HepG2 (cell line): ENCODE data around the gene DNAJA3. TPM values are rescaled to one million over a fixed set of nuclear protein-coding genes. Genes with fewer than 3 reads are reported as not detected.

ENCODE experiments used
- ATAC-seq: fragments of 200-7000 bp; cut with Tn5 transposase; 3 replicates; pipeline ENCODE4 v1.9.1; 2020; ENCODE audit warnings: mild to moderate bottlenecking, moderate library complexity
- BruUV-seq: library from RNA; stranded (reverse); fragments of 400-500 nt; replicated peaks from 2 replicates; lab custom pipeline; 2021; lab: Mats Ljungman, UMichigan
- CTCF ChIA-PET: fragments of 300-600 bp; formaldehyde crosslinking; extraction: SDS; loops from one replicate; lab custom pipeline; 2021; ENCODE audit warnings: low total read pairs, inconsistent platforms, low intra/inter-chr PET ratio; lab: Yijun Ruan, JAX
- POLR2A ChIA-PET: fragments of 350-600 bp; sonication (Branson Sonifier 250); formaldehyde crosslinking; loops from one replicate; lab custom pipeline; 2020; ENCODE audit warnings: antibody characterized with exemption, inconsistent platforms; lab: Yijun Ruan, JAX
- DNase-seq: peaks from one replicate; pipeline ENCODE4 v3.0.0-alpha.2; 2015; ENCODE audit warnings: low spot score
- FAIRE-seq: peaks from 3 replicates; lab custom pipeline; 2011; peaks lifted over from hg19 to GRCh38; lab: Jason Lieb, UNC
- H2AFZ ChIP-seq: one replicate; pipeline ENCODE4 v1.6.1; 2011; ENCODE audit warnings: low read length, inconsistent platforms
- H3K27ac ChIP-seq: fragments of 300-600 bp; 3 replicates; pipeline ENCODE4 v1.8.0; 2011; ENCODE audit warnings: mixed run types, mild to moderate bottlenecking, mixed read lengths, low read length, inconsistent platforms; ENCODE audit not compliant: insufficient read depth; ENCODE audit errors: extremely low read length
- H3K27me3 ChIP-seq, 2 experiments: fragments of 200-600 bp in 1 of 2; 2 replicates in 1 of 2; 3 replicates in 1 of 2; pipeline versions ENCODE4 v1.6.0 to v1.8.0; 2011; ENCODE audit warnings: low read length in 2 of 2, mild to moderate bottlenecking in 2 of 2, moderate library complexity in 2 of 2, inconsistent platforms in 1 of 2; ENCODE audit not compliant: insufficient read depth in 2 of 2, control insufficient read depth in 1 of 2
- H3K36me3 ChIP-seq, 2 experiments: fragments of 200-600 bp in 1 of 2; replicated peaks in 1 of 2; 2 replicates in 1 of 2; 3 replicates in 1 of 2; pipeline versions ENCODE4 v1.5.1 to v1.8.0; 2011; ENCODE audit warnings: low read length in 2 of 2, inconsistent platforms in 1 of 2; ENCODE audit not compliant: insufficient read depth in 2 of 2, control insufficient read depth in 1 of 2
- H3K4me1 ChIP-seq: 2 replicates; pipeline ENCODE4 v1.5.1; 2012; ENCODE audit warnings: low read length, inconsistent platforms; ENCODE audit not compliant: insufficient read depth
- H3K4me2 ChIP-seq: 2 replicates; pipeline ENCODE4 v1.6.0; 2011; ENCODE audit warnings: low read depth, low read length, inconsistent platforms
- H3K4me3 ChIP-seq, 3 experiments: fragments of 200-600 bp in 1 of 3; sonication (generic), shearing (Covaris generic) in 1 of 3; replicated peaks in 1 of 3; 2 replicates each; pipeline ENCODE4 v1.5.1; 2011 to 2016; ENCODE audit warnings: low read length in 3 of 3, inconsistent platforms in 2 of 3, low read depth in 2 of 3, mild to moderate bottlenecking in 2 of 3, control low read depth in 1 of 3, mixed read lengths in 1 of 3; ENCODE audit not compliant: insufficient read depth in 1 of 3
- H3K79me2 ChIP-seq: one replicate; pipeline ENCODE4 v1.6.1; 2011; ENCODE audit warnings: low read length, inconsistent platforms; ENCODE audit not compliant: insufficient read depth
- H3K9ac ChIP-seq: 2 replicates; pipeline ENCODE4 v1.6.0; 2011; ENCODE audit warnings: mild to moderate bottlenecking, low read depth, low read length, inconsistent platforms; ENCODE audit not compliant: insufficient read depth
- H3K9me3 ChIP-seq: 2 replicates; pipeline ENCODE4 v1.5.1; 2012; ENCODE audit warnings: mild to moderate bottlenecking, low read length
- H4K20me1 ChIP-seq: 2 replicates; pipeline ENCODE4 v1.6.0; 2011; ENCODE audit warnings: inconsistent platforms, mild to moderate bottlenecking, low read length, moderate library complexity; ENCODE audit not compliant: insufficient read depth
- ATM ChIP-seq: fragments of 450-650 bp; IDR thresholded peaks from 2 replicates; pipeline ENCODE4 v1.7.1; 2017; ENCODE audit warnings: mild to moderate bottlenecking, borderline replicate concordance
- HMG20A ChIP-seq: IDR thresholded peaks from 2 replicates; pipeline ENCODE4 v1.6.1; 2016; ENCODE audit warnings: borderline replicate concordance
- HNRNPUL1 ChIP-seq: fragments of 200-400 bp; formaldehyde crosslinking; IDR thresholded peaks from 2 replicates; pipeline ENCODE4 v1.6.1; 2017; ENCODE audit warnings: low read depth, mild to moderate bottlenecking, low read length, moderate library complexity
- PHB2 ChIP-seq: fragments of 450-650 bp; IDR thresholded peaks from 2 replicates; pipeline ENCODE4 v1.6.1; 2018; ENCODE audit not compliant: partially characterized antibody
- PHF5A ChIP-seq: IDR thresholded peaks from one replicate; pipeline ENCODE4 v1.6.1; 2018; ENCODE audit warnings: low read depth, missing genetic modification reagents; ENCODE audit not compliant: unreplicated experiment
- REPIN1 ChIP-seq: sonication (generic); formaldehyde crosslinking; IDR thresholded peaks from 2 replicates; pipeline ENCODE4 v1.8.0; 2022; ENCODE audit warnings: missing genetic modification reagents, low read depth, mild to moderate bottlenecking, borderline replicate concordance
- RFXANK ChIP-seq: IDR thresholded peaks from 2 replicates; pipeline ENCODE4 v1.6.1; 2016
- SIX1 ChIP-seq: sonication (generic); formaldehyde crosslinking; IDR thresholded peaks from 2 replicates; pipeline ENCODE4 v1.4.0; 2020; ENCODE audit warnings: missing genetic modification reagents, borderline replicate concordance
- TBP ChIP-seq: sonication (generic); formaldehyde crosslinking; IDR thresholded peaks from 2 replicates; pipeline ENCODE4 v1.5.0; 2020; ENCODE audit warnings: missing genetic modification reagents
- ZNF234 ChIP-seq: sonication (generic); formaldehyde crosslinking; conservative IDR thresholded peaks from 2 replicates; pipeline ENCODE4 v1.5.1; 2020; ENCODE audit warnings: mild to moderate bottlenecking, missing genetic modification reagents
- ZNF44 ChIP-seq: sonication (generic); formaldehyde crosslinking; IDR thresholded peaks from 2 replicates; pipeline ENCODE4 v1.5.1; 2020; ENCODE audit warnings: mild to moderate bottlenecking, missing genetic modification reagents
- ZNF607 ChIP-seq: sonication (generic); formaldehyde crosslinking; IDR thresholded peaks from 2 replicates; pipeline ENCODE4 v1.5.1; 2020; ENCODE audit warnings: missing genetic modification reagents, mild to moderate bottlenecking, borderline replicate concordance
- ZNF703 ChIP-seq: sonication (generic); formaldehyde crosslinking; IDR thresholded peaks from 2 replicates; pipeline ENCODE4 v1.5.1; 2020; ENCODE audit warnings: missing genetic modification reagents, mild to moderate bottlenecking, moderate library complexity, borderline replicate concordance
- WGBS: methylation state at CpG from one replicate; pipeline ENCODE4 v1.1.6; 2017; ENCODE audit warnings: low lambda C conversion rate; 5-methylcytosine and 5-hydroxymethylcytosine counted together
- in situ Hi-C: cut with HindIII; loops from 2 replicates; pipeline ENCODE4 v1.10.0; 2017; ENCODE audit warnings: low pct_unique_long_range_greater_than_20kb; ENCODE audit not compliant: extremely low pct_ligation_motif_present
- intact Hi-C: fragments of 100-400 bp; cut with micrococcal nuclease; formaldehyde crosslinking; loops from one replicate; pipeline ENCODE4 v1.10.0; 2022; ENCODE audit not compliant: unreplicated experiment
- polyA plus RNA-seq, 8 experiments: library from polyadenylated mRNA; depleted of rRNA in 3 of 8; stranded (reverse) in 7 of 8; unstranded in 1 of 8; fragments of >200 nt; fragmentation: Illumina TruSeq in 4 of 8; extraction: Trizol in 4 of 8; gene quantifications; 2 replicates each; pipeline versions ENCODE4 v1.2.1 to v1.2.3, GENCODE V29; 2011 to 2016; ENCODE audit warnings: low read depth in 4 of 8, missing spikeins in 1 of 8, mixed read lengths in 1 of 8; ENCODE audit not compliant: insufficient read depth in 1 of 8
- total RNA-seq, 5 experiments: library from RNA; depleted of rRNA; stranded (reverse); fragments of >200 nt; fragmentation: Illumina TruSeq; extraction: Trizol; gene quantifications; 2 replicates each; pipeline ENCODE4 v1.2.3, GENCODE V29; 2016; ENCODE audit warnings: low read depth in 1 of 5
- TF ChIP-seq, protein P1 (sequence below): sonication (generic); formaldehyde crosslinking; IDR thresholded peaks from 2 replicates; pipeline ENCODE4 v1.5.1; 2020; ENCODE audit warnings: mild to moderate bottlenecking, missing genetic modification reagents, moderate library complexity
- TF ChIP-seq, protein P2 (sequence below): sonication (generic); formaldehyde crosslinking; IDR thresholded peaks from 2 replicates; pipeline ENCODE4 v1.8.1; 2023; ENCODE audit warnings: mild to moderate bottlenecking, missing genetic modification reagents
- TF ChIP-seq, protein P3 (sequence below): sonication (generic); formaldehyde crosslinking; IDR thresholded peaks from 2 replicates; pipeline ENCODE4 v1.8.0; 2022; ENCODE audit warnings: mild to moderate bottlenecking, missing genetic modification reagents; ENCODE audit not compliant: insufficient replicate concordance

DNAJA3 gene
- total and polyA plus RNA-seq, 2 of the 13 experiments (the other 11 are each of a cell fraction or from before 2014, with no cell fraction given): 77.0 to 83.3 TPM

DNA sequence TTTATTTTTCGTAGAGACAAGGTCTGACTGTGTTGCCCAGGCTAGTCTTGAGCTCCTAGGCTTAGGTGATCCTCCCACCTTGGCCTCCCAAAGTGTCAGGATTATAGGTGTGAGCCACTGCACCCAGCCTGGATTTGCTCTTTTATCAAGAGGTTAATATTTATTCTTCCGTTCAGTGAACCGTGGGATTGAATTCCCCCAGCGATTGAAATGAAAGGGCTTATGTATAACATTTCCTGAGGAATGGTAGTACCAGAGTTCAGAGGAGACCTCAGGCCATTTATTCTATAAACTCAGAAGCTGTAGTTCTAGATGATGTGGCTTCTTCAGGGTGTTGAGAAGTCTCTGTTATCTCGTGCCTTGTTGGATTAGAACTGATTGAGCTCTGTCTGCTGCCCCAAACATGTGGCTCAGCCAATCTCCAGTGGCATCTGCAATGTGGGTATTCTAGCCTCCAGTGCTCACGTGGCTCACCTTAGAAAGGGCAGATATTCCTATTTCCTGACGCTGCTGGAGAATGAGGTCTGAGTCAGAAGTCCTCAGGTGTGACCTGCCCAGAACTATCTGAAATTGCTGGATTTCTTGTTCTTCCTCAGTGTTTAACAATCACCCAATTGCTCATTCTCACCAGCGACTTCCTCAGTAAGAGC lies 73.0 kb downstream of the DNAJA3 start (continued):
- TF ChIP-seq, protein P1, sequence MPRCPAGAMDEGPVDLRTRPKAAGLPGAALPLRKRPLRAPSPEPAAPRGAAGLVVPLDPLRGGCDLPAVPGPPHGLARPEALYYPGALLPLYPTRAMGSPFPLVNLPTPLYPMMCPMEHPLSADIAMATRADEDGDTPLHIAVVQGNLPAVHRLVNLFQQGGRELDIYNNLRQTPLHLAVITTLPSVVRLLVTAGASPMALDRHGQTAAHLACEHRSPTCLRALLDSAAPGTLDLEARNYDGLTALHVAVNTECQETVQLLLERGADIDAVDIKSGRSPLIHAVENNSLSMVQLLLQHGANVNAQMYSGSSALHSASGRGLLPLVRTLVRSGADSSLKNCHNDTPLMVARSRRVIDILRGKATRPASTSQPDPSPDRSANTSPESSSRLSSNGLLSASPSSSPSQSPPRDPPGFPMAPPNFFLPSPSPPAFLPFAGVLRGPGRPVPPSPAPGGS: no peak
- no peak for TF ChIP-seq SIX1
- no peak for TF ChIP-seq HMG20A (CRISPR knock-in tag)
- TF ChIP-seq ATM: no peak
- TF ChIP-seq ZNF703: no peak

DNA sequence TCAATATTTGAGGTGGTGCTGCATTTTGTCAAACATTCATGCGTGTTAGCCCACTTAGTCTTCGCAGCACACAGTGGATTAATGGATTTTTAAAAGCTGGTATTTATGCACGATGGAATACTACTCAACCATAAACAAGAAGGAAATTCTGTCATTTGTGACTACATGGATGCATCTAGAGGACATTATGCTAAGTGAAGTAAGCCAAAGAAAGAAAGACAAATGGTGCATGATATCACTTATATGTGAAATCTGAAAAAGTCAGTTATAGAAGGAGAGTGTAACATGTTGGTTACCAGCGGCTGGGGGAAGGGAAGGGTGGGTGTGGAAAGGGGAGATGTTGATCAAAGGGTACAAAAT lies 73.5 kb downstream of the DNAJA3 start:
- CTCF ChIA-PET: no interaction called here
- POLR2A ChIA-PET: interaction anchor here (1.6 kb wide), 1 partner anchor 9 kb away, joined by 3 read pairs; no protein-coding TSS in a partner anchor
- H3K4me1 ChIP-seq: peaks cover 55% of the 10 kb centered on the region

More for the DNA sequence above, 73.5 kb downstream of the DNAJA3 start:
- Histone ChIP-seq H3K79me2 (peaks cover 55% of the 10 kb centered on the region), H3K4me2 (no peak overlapping the region), H2AFZ (no peak overlapping the region), H3K36me3 (peaks cover 3 to 10% of the 10 kb centered on the region in 2 experiments; a peak in 3 of 5 replicates), H3K4me3 (no peak overlapping the region), H3K9ac (no peak overlapping the region), H3K27ac (no peak overlapping the region), H4K20me1 (peaks cover 11% of the 10 kb centered on the region; the same call in 1 of the 2 replicates), H3K9me3 (no peaks in the 10 kb centered on the region), H3K27me3 (no peaks in the 10 kb centered on the region)
- in situ Hi-C loops (no loop called here), intact Hi-C loops (loop anchor here (10.0 kb wide), 1 partner anchor 66 kb away; no protein-coding TSS in a partner anchor)
- TF ChIP-seq HNRNPUL1: no peak
- TF ChIP-seq RFXANK (CRISPR knock-in tag): no peak
- TF ChIP-seq TBP (CRISPR knock-in tag): no peak
- TF ChIP-seq, protein P2, sequence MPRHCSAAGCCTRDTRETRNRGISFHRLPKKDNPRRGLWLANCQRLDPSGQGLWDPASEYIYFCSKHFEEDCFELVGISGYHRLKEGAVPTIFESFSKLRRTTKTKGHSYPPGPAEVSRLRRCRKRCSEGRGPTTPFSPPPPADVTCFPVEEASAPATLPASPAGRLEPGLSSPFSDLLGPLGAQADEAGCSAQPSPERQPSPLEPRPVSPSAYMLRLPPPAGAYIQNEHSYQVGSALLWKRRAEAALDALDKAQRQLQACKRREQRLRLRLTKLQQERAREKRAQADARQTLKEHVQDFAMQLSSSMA (CRISPR knock-in tag): no peak
- no peak for TF ChIP-seq ZNF234 (CRISPR knock-in tag)
- TF ChIP-seq, protein P3, sequence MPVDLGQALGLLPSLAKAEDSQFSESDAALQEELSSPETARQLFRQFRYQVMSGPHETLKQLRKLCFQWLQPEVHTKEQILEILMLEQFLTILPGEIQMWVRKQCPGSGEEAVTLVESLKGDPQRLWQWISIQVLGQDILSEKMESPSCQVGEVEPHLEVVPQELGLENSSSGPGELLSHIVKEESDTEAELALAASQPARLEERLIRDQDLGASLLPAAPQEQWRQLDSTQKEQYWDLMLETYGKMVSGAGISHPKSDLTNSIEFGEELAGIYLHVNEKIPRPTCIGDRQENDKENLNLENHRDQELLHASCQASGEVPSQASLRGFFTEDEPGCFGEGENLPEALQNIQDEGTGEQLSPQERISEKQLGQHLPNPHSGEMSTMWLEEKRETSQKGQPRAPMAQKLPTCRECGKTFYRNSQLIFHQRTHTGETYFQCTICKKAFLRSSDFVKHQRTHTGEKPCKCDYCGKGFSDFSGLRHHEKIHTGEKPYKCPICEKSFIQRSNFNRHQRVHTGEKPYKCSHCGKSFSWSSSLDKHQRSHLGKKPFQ (CRISPR knock-in tag): no peak
- no peak for TF ChIP-seq ZNF44 (CRISPR knock-in tag)
- TF ChIP-seq ZNF607 (CRISPR knock-in tag): no peak
- TF ChIP-seq PHF5A (CRISPR knock-in tag): no peak
- TF ChIP-seq REPIN1 (CRISPR knock-in tag): no peak
- no peak for TF ChIP-seq PHB2
- no peak for DNase-seq
- ATAC-seq: no peak
- BruUV-seq: no TSS peak
- no peak for FAIRE-seq
- WGBS: 97% methylated on average over 4 of the region's 4 CpGs
